ENCODE data around the gene AGPS.

- TF ChIP-seq CTCF (IDR thresholded peaks at IDR 0.05; ENCODE audit: low read depth, low read length) (no peak), EZH2phosphoT487 (IDR thresholded peaks at IDR 0.05; ENCODE audit: low read depth) (no peak)
These were observed 124.4 kb downstream of the AGPS start for GRCh38 chr2:177516824-177517544.

Measured in OCI-LY3 (cell line).